HepG2 (cell line): ENCODE results near the gene BBS9. TPM values are rescaled to one million over a fixed set of nuclear protein-coding genes. Genes with fewer than 3 reads are reported as not detected.

Experiments
- ATF1 ChIP-seq: IDR thresholded peaks from 2 replicates; pipeline ENCODE4 v1.6.1; 2016; ENCODE audit warnings: mild to moderate bottlenecking, control low read depth
- KAT2B ChIP-seq: fragments of 150-350 bp; IDR thresholded peaks from 2 replicates; pipeline ENCODE4 v1.6.1; 2014; ENCODE audit warnings: low read depth, low read length, borderline replicate concordance
- KLF9 ChIP-seq: IDR thresholded peaks from 2 replicates; pipeline ENCODE4 v1.6.1; 2016; ENCODE audit warnings: low read depth
- NFKBIZ ChIP-seq: IDR thresholded peaks from 2 replicates; pipeline ENCODE4 v1.6.1; 2018; ENCODE audit warnings: missing genetic modification reagents, missing compliant biosample characterization
- YEATS2 ChIP-seq: sonication (generic); formaldehyde crosslinking; IDR thresholded peaks from 2 replicates; pipeline ENCODE4 v1.4.0; 2020; ENCODE audit warnings: missing genetic modification reagents, borderline replicate concordance
- YEATS4 ChIP-seq: sonication (generic); formaldehyde crosslinking; IDR thresholded peaks from 2 replicates; pipeline ENCODE4 v1.4.0; 2020; ENCODE audit warnings: missing genetic modification reagents, borderline replicate concordance
- ZC3H13 ChIP-seq: sonication (generic); formaldehyde crosslinking; IDR thresholded peaks from 2 replicates; pipeline ENCODE4 v1.8.1; 2023; ENCODE audit warnings: mild to moderate bottlenecking, missing genetic modification reagents, moderate library complexity
- ZFP36 ChIP-seq: fragments of 150-350 bp; IDR thresholded peaks from 2 replicates; pipeline ENCODE4 v1.6.1; 2018; ENCODE audit warnings: borderline replicate concordance, low read length, low read depth; ENCODE audit not compliant: partially characterized antibody
- ZNF17 ChIP-seq: sonication (generic); formaldehyde crosslinking; IDR thresholded peaks from 2 replicates; pipeline ENCODE4 v1.5.0; 2020; ENCODE audit warnings: mild to moderate bottlenecking, missing genetic modification reagents
- ZNF589 ChIP-seq: sonication (generic); formaldehyde crosslinking; conservative IDR thresholded peaks from 2 replicates; pipeline ENCODE4 v1.8.0; 2022; ENCODE audit warnings: mild to moderate bottlenecking, moderate library complexity, missing genetic modification reagents
- polyA plus RNA-seq, 8 experiments: library from polyadenylated mRNA; depleted of rRNA in 3 of 8; stranded (reverse) in 7 of 8; unstranded in 1 of 8; fragments of >200 nt; fragmentation: Illumina TruSeq in 4 of 8; extraction: Trizol in 4 of 8; gene quantifications; 2 replicates each; pipeline versions ENCODE4 v1.2.1 to v1.2.3, GENCODE V29; 2011 to 2016; ENCODE audit warnings: low read depth in 4 of 8, missing spikeins in 1 of 8, mixed read lengths in 1 of 8; ENCODE audit not compliant: insufficient read depth in 1 of 8
- total RNA-seq, 5 experiments: library from RNA; depleted of rRNA; stranded (reverse); fragments of >200 nt; fragmentation: Illumina TruSeq; extraction: Trizol; gene quantifications; 2 replicates each; pipeline ENCODE4 v1.2.3, GENCODE V29; 2016; ENCODE audit warnings: low read depth in 1 of 5
- TF ChIP-seq, protein P1 (sequence below): sonication (generic); formaldehyde crosslinking; IDR thresholded peaks from 2 replicates; pipeline ENCODE4 v1.4.0; 2020; ENCODE audit warnings: missing genetic modification reagents
- TF ChIP-seq, protein P2 (sequence below), 2 experiments: sonication (generic) in 1 of 2; formaldehyde crosslinking in 1 of 2; IDR thresholded peaks; 2 replicates each; pipeline versions ENCODE4 v1.4.0 to v1.6.1; 2016 to 2020; ENCODE audit warnings: borderline replicate concordance in 1 of 2, low read depth in 1 of 2, mild to moderate bottlenecking in 1 of 2, missing genetic modification reagents in 1 of 2
- TF ChIP-seq, protein P3 (sequence below), 2 experiments: sonication (generic) in 1 of 2; formaldehyde crosslinking in 1 of 2; IDR thresholded peaks; 2 replicates each; pipeline versions ENCODE4 v1.6.1 to v1.9.0; 2014 to 2022; ENCODE audit warnings: antibody characterized with exemption in 1 of 2, borderline replicate concordance in 1 of 2, inconsistent platforms in 1 of 2, low read depth in 1 of 2, missing genetic modification reagents in 1 of 2

The BBS9 gene
- total and polyA plus RNA-seq, 2 of the 13 experiments (the other 11 are each of a cell fraction or from before 2014, with no cell fraction given), result 5.1 to 7.8 TPM

DNA sequence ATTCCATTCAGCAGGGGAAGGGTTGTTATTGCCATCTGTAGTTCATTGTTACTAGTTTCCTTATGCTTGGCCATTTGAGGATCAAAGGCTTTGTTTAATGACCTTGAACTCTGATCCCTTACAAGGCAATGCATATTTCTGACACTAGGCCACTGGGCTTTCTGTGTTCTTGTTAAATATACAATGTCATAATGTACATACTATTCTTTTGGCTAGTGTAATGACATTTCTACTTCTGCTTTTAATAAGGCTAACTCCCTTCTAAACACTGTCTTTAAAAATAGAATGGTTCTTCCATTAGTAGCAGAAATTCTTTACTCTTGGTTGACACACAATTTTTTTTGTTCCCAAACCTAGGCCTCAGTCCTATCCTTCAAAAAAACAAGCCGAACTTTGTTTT, 86.6 kb downstream of the BBS9 start (continued):
- TF ChIP-seq ZFP36 (no peak), YEATS2 (no peak; the same call in 1 of the 2 replicates), ATF1 (CRISPR knock-in tag) (peak; percentile 70; the same call in 1 of the 2 replicates), ZNF17 (CRISPR knock-in tag) (no peak), ZC3H13 (CRISPR knock-in tag) (no peak), ZNF589 (CRISPR knock-in tag) (no peak), NFKBIZ (CRISPR knock-in tag) (0 out of 2 replicates have a peak, but pooled peaks have one; percentile 25), YEATS4 (CRISPR knock-in tag) (no peak), KLF9 (CRISPR knock-in tag) (no peak), KAT2B (no peak)
- TF ChIP-seq, protein P1, sequence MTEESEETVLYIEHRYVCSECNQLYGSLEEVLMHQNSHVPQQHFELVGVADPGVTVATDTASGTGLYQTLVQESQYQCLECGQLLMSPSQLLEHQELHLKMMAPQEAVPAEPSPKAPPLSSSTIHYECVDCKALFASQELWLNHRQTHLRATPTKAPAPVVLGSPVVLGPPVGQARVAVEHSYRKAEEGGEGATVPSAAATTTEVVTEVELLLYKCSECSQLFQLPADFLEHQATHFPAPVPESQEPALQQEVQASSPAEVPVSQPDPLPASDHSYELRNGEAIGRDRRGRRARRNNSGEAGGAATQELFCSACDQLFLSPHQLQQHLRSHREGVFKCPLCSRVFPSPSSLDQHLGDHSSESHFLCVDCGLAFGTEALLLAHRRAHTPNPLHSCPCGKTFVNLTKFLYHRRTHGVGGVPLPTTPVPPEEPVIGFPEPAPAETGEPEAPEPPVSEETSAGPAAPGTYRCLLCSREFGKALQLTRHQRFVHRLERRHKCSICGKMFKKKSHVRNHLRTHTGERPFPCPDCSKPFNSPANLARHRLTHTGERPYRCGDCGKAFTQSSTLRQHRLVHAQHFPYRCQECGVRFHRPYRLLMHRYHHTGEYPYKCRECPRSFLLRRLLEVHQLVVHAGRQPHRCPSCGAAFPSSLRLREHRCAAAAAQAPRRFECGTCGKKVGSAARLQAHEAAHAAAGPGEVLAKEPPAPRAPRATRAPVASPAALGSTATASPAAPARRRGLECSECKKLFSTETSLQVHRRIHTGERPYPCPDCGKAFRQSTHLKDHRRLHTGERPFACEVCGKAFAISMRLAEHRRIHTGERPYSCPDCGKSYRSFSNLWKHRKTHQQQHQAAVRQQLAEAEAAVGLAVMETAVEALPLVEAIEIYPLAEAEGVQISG (CRISPR knock-in tag), result no peak
- TF ChIP-seq, protein P2, sequence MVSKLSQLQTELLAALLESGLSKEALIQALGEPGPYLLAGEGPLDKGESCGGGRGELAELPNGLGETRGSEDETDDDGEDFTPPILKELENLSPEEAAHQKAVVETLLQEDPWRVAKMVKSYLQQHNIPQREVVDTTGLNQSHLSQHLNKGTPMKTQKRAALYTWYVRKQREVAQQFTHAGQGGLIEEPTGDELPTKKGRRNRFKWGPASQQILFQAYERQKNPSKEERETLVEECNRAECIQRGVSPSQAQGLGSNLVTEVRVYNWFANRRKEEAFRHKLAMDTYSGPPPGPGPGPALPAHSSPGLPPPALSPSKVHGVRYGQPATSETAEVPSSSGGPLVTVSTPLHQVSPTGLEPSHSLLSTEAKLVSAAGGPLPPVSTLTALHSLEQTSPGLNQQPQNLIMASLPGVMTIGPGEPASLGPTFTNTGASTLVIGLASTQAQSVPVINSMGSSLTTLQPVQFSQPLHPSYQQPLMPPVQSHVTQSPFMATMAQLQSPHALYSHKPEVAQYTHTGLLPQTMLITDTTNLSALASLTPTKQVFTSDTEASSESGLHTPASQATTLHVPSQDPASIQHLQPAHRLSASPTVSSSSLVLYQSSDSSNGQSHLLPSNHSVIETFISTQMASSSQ (IDR thresholded peaks at IDR 0.05; ENCODE audit: low read depth), result peak; percentile 42; the same call in 1 of the 2 replicates
- TF ChIP-seq, protein P2 (CRISPR knock-in tag; IDR thresholded peaks at IDR 0.05; ENCODE audit: borderline replicate concordance), result peak; percentile 58; the same call in 1 of the 2 replicates
- TF ChIP-seq, protein P3, sequence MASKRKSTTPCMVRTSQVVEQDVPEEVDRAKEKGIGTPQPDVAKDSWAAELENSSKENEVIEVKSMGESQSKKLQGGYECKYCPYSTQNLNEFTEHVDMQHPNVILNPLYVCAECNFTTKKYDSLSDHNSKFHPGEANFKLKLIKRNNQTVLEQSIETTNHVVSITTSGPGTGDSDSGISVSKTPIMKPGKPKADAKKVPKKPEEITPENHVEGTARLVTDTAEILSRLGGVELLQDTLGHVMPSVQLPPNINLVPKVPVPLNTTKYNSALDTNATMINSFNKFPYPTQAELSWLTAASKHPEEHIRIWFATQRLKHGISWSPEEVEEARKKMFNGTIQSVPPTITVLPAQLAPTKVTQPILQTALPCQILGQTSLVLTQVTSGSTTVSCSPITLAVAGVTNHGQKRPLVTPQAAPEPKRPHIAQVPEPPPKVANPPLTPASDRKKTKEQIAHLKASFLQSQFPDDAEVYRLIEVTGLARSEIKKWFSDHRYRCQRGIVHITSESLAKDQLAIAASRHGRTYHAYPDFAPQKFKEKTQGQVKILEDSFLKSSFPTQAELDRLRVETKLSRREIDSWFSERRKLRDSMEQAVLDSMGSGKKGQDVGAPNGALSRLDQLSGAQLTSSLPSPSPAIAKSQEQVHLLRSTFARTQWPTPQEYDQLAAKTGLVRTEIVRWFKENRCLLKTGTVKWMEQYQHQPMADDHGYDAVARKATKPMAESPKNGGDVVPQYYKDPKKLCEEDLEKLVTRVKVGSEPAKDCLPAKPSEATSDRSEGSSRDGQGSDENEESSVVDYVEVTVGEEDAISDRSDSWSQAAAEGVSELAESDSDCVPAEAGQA (IDR thresholded peaks at IDR 0.05; ENCODE audit: low read depth), result no peak
- TF ChIP-seq, protein P3 (CRISPR knock-in tag; IDR thresholded peaks at IDR 0.05; ENCODE audit: borderline replicate concordance), result no peak
